Spleen (tissue), 7 donors: ENCODE measurements around the gene TEX2.
"Not testable (repeated sequence)": the region's sequence is repeated elsewhere in the genome, so short reads cannot be mapped to it uniquely, and the experiment has no call there.

ENCODE experiments used
- CTCF ChIP-seq, 11 experiments: fragments of 200-600 bp in 7 of 11; fragments of 450-650 bp in 4 of 11; sonication (generic) in 4 of 11; IDR thresholded peaks in 8 of 11; conservative IDR thresholded peaks in 3 of 11; 1 replicate in 7 of 11; 2 replicates in 4 of 11; pipeline versions ENCODE4 v1.4.0 to v1.8.0; 2016 to 2021; ENCODE audit warnings: antibody characterized with exemption in 11 of 11, inconsistent platforms in 4 of 11, mild to moderate bottlenecking in 1 of 11
- POLR2A ChIP-seq, 3 donors: fragments of 450-650 bp; IDR thresholded peaks; one replicate each; pipeline ENCODE4 v1.5.1; 2017; ENCODE audit warnings: antibody characterized with exemption in 3 of 3, mild to moderate bottlenecking in 1 of 3
- donor health status: DM: no; HTN: no; CAD: no; lungs with moderate emphysema.
- donor health status: DM: no; HTN: no; CAD: no.
- donor health status: DM: no; HTN: no; CAD: no.

GRCh38 chr17:64208656-64209055 lies 54.4 kb downstream of the TEX2 start:
- not testable (repeated sequence) for TF ChIP-seq POLR2A (IDR thresholded peaks at IDR 0.05); CTCF (IDR thresholded peaks at IDR 0.05 in 8 of 11, conservative IDR thresholded peaks at IDR 0.05 in 3 of 11)
